GM12891 (cell line): ENCODE results near the gene RIMBP2.

ENCODE experiments used
- PAX5 ChIP-seq: IDR thresholded peaks from 2 replicates; pipeline ENCODE4 v1.6.1; 2011; ENCODE audit warnings: low read length, moderate library complexity, mild to moderate bottlenecking; ENCODE audit not compliant: insufficient read depth, severe bottlenecking
- POLR2A ChIP-seq: IDR thresholded peaks from 2 replicates; pipeline ENCODE4 v1.6.1; 2011; ENCODE audit warnings: low read depth, low read length, control low read depth
- POLR2AphosphoS5 ChIP-seq: IDR thresholded peaks from 2 replicates; pipeline ENCODE4 v1.6.1; 2011; ENCODE audit warnings: low read depth, low read length, control low read depth

GRCh38 chr12:130476451-130477135, 239.5 kb downstream of the RIMBP2 start:
- TF ChIP-seq PAX5 (no peak), POLR2AphosphoS5 (no peak), POLR2A (no peak)
